Measurements from ENCODE around the gene CCDC185.

CCDC185 gene

DNA sequence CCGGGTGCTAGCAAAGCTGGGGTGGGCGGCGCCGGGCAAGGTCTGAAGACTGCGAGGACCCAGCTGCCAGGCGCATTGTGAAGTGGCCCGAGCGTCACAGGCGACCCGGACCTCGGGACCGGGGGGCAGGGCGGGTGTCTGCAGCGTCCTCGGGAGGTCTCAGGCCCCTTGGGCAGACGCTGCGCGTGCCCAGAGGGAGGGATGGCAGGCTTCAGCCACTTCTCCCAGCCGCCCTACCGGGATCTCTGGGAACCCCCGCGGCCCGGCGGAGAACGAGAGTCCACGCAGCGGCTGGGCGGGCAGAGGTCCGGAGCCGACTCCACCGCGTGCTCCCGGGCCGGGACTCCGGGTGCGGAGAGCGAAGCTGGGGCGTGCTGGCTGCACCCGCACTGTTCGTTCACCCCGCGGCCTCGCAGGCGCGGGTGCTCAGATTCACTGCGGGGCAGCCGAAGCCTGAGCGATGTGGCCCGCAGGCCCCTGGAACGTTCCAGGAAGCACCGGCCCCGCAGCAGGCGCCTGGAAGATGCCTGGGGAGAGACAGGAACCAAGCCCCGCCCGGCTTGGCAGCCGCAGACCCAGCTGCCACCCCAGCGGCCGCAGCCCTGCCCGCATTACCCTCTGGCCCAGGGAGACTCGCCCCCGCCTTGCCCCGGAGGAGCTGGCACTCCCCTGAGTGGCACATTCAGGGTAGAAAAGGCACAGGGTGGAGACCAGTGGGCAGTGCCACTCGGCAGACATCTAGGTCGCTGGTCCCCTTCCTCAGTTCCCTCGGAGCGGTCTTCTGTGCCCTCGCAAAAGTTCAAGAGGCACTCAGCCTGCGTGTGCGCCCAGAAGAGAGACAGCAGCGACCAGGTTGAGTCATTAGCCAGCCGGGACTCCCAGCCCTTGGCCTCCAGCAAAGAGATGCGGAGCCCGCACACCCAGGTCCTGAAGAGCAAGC lies at the start of gene CCDC185:
Gene CCDC185, plus strand, starts transcription at position 141 of the 940 bp plus-strand sequence. Its CDS starts 61 bp downstream, at position 202.
- TF ChIP-seq ZNF274 (IDR thresholded peaks at IDR 0.05; ENCODE audit: low read depth, low read length) = no peak
- H3K4me3 ChIP-seq (ENCODE audit: low read length) = no peak within 1 kb of the TSS

DNA sequence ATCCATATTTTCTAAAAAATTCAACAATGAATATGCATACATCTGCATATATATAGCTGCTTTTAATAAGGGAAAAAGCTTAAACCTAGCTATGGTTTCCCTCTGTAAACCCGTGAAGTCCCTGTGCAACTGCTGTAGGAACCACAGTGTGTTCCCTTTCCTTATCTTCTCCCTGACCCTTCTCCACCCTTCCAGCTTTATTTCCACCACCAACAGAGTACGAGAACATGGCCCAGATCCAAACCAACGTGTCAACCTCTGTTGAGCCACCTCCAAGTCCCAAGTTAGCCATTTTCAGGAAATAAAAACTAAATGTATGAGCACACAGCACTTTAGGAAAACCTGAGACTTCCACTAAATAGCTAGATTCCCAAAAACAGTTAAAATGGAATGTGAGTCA lies 49.5 kb upstream of the CCDC185 start:
- no peak overlapping the region for H3K4me3 ChIP-seq (ENCODE audit: low read length)
- TF ChIP-seq ZNF274 (IDR thresholded peaks at IDR 0.05; ENCODE audit: low read depth, low read length) = no peak

DNA sequence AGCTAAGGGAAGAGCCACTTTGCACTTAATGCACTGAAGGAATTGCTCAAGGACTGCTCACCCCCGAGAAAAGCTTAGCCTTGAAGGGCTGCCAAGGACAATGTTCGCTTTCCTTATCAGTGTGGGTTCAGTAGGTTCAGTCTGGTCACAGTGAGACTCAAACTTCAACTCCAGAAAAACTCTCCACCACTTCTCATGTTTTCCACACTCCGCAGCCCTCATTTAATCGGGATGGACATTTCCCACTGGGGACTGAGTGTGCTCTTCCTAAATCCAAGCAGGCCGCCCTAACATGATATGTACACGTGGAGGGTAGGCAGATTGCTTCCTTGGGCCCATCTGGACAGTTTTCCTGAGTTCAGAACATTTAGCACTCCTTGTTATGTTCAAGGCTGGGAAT lies 48.7 kb upstream of the CCDC185 start:
- TF ChIP-seq ZNF274 (IDR thresholded peaks at IDR 0.05; ENCODE audit: low read depth, low read length) = no peak
- H3K4me3 ChIP-seq (ENCODE audit: low read length) = no peak overlapping the region

DNA sequence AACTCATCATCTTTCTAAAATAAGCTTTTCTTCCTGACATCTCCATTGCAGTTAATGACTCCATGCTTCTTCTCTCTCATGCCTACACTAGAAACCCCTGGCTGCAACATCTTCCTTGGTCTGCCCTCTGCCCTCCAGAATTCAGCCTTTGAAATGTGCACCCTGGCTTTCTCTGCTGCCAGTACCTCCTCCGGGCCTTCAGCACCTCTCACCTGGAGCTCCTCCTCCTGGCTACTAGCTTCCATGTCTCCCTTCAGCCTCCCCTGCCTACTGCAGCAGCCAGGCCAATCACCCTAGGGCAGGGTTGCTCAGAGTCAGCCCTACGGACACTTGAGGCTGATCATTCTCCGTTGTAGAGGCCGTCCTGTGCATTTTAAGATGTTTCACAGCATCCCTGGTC lies 47.5 kb upstream of the CCDC185 start:
- TF ChIP-seq ZNF274 (IDR thresholded peaks at IDR 0.05; ENCODE audit: low read depth, low read length) = no peak
- no peak overlapping the region for H3K4me3 ChIP-seq (ENCODE audit: low read length)

DNA sequence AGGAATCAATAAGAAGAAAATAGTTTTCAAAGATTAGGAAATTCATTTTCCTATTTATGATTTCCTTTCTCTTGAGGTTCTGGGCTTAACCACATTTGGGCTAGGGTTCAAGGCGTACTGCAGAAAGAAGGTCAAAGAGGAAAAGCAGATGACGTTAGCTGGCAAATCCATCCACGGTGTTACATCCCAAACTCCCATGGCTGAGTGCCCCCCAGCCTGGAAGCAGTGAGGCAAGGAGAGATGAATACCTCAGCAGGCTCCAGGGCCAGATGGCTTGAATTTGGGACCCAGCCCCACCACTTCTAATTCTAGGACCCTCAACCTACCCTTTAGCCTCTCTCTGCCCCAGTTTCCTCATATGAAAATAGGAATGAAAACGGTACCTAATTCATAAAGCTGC lies 46.9 kb upstream of the CCDC185 start:
- no peak overlapping the region for H3K4me3 ChIP-seq (ENCODE audit: low read length)
- TF ChIP-seq ZNF274 (IDR thresholded peaks at IDR 0.05; ENCODE audit: low read depth, low read length) = no peak

DNA sequence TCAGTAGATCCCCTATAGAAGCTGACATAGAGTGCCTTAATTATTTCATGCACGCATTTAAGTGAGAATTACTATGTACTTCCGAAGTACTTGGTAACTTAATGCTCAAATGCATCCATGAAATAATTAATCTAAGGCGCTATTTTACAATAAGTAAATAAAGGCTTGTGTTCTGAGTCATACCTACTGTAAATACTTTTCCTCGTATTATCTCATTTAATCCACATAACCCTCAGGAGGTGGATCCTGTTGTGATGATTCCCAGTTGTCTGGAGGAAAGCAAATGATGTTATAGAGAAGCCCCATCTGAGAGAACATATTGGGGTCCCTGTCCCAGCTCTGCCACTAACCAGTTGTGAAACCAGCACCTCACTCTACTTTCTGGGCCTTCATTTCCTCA lies 45.6 kb upstream of the CCDC185 start:
- no peak for TF ChIP-seq ZNF274 (IDR thresholded peaks at IDR 0.05; ENCODE audit: low read depth, low read length)
- H3K4me3 ChIP-seq (ENCODE audit: low read length) = no peak overlapping the region

DNA sequence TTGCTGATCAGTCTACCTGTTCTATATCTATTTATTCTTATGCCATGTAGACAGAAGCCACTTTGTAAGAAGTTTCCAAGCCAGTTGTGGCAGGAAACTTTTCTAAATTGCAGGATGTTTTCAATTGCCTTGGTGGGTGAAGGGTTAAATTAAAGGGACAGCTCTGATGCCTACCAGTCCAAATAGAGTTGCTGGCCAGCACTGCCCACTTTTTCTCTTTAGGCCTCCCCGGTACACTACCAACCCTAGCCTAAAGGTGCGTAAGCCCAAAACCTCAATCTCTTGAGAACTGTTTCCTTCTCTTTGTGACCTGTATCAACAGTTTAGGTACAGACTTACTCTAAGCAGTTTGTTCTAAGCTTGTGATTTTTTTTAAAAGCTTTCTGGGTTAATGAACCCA lies 44.8 kb upstream of the CCDC185 start:
- TF ChIP-seq ZNF274 (IDR thresholded peaks at IDR 0.05; ENCODE audit: low read depth, low read length) = no peak
- no peak overlapping the region for H3K4me3 ChIP-seq (ENCODE audit: low read length)

DNA sequence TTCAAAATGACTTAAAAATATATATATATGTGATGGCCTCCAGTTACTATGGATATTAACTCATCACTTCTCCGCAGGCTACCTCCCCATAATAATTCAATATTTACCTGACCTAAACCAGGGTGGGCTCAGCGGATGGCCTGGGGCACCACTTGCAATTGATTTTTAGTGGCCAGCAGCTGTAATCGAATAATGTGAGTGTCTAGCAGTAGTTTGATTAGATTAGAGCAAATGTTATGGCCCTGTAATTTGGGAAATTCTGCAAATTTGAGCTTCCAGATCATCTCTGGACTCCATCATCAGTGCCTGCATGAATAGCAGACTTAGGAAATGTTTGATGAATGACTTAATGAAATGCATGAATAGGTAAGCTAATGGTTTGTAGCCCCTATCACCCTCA lies 44.0 kb upstream of the CCDC185 start:
- no peak overlapping the region for H3K4me3 ChIP-seq (ENCODE audit: low read length)
- TF ChIP-seq ZNF274 (IDR thresholded peaks at IDR 0.05; ENCODE audit: low read depth, low read length) = no peak

DNA sequence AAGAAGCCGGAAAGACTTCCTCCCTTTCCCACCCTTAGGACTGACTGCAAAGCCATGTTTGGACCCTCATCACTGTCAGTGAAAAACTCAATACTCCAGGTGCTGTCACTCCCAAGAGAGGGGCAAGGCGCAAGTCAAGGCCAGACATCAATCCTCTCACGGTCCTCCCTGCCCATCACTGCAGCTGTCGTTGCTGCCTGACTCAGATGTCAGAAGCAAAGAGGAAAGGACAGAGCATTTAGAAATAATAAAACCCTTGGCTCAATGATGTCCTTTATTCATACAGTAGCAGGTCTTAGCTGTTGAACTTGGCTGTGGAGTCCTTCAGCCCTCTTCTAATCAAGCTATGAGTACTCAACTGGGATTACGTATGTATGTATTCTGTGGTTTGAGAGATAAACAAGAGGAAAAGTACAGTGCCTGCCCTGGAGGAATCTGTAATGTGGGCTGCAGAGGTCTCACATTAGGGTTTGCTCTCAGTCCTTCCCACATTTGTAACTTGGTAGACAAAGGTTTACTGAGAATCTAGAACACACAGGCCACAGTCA lies 42.8 kb upstream of the CCDC185 start:
- no peak for TF ChIP-seq ZNF274 (IDR thresholded peaks at IDR 0.05; ENCODE audit: low read depth, low read length)
- H3K4me3 ChIP-seq (ENCODE audit: low read length) = no peak overlapping the region

DNA sequence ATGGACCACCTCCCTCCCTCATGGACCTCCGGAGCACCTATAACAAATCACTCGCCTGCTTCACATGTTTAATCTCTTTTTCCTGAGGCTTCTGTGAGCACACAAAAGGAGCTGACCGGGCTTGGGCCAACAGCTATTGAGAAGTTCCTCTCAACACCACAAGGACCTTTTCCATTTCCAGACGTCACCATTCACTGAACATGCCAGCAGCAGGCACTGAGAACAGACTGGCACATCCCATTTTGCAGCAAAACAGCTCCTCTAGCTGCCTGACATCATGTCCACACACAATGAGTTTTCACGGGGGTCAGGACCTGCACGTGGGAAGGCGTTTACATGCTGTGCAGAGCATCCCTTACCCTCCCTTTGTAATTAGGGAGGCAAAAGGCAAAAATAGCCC lies 40.3 kb upstream of the CCDC185 start:
- no peak overlapping the region for H3K4me3 ChIP-seq (ENCODE audit: low read length)
- no peak for TF ChIP-seq ZNF274 (IDR thresholded peaks at IDR 0.05; ENCODE audit: low read depth, low read length)

DNA sequence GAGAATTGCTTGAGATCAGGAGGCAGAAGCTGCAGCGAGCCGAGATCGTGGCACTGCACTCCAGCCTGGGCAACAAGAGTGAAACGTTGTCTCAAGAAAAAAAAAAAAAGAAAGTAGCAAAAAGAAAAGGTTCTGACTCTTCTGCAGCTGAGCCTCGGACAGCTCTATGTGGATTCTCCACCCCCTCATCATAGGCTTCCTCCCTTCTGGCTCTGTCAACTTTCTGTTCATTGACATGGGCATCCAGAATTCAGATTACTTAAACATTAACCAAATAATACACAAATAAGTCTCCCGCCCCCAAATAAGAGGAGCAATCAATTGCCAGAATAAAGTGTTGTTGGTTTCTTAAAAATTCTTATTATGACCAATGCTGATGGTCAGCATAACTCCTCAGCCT lies 39.3 kb upstream of the CCDC185 start:
- TF ChIP-seq ZNF274 (IDR thresholded peaks at IDR 0.05; ENCODE audit: low read depth, low read length) = no peak
- H3K4me3 ChIP-seq (ENCODE audit: low read length) = no peak overlapping the region

DNA sequence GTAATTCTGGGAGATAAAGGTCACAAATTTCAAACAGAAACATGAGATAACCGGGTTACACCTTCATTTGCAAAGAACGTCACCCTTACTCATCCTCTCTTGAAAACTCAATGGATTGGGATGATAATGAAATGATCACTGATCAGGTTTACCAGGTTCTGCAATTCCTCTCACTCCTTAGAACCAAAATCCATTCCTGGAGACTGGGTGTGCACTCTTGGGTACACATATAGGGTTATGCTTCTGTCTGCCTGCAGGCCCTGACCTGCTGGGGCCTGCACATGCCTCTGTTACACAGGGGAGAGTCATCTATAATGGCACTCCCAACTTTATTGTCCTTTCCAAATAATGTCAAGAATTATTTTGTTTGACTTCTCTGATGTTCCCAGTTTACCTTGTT lies 37.5 kb upstream of the CCDC185 start:
- no peak overlapping the region for H3K4me3 ChIP-seq (ENCODE audit: low read length)
- TF ChIP-seq ZNF274 (IDR thresholded peaks at IDR 0.05; ENCODE audit: low read depth, low read length) = no peak

DNA sequence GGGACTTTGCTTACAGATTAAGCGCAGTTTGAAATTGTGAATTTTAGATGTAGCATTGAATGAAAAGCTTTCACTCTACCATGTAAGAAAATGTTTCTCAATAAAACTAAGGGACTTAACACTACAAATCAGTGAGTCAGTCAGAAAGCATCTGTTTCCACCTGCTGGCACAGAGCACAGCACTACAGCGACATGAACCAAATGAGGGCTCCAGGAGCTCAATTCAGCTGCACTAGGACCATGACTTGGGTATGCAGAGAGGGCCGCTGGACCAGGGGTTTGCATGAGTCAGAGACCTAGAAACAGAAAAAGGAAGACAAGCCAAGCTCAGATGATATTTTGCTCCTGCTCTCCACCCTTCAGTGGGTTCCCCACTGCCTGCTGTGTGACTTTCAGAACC lies 34.4 kb upstream of the CCDC185 start:
- no peak overlapping the region for H3K4me3 ChIP-seq (ENCODE audit: low read length)
- no peak for TF ChIP-seq ZNF274 (IDR thresholded peaks at IDR 0.05; ENCODE audit: low read depth, low read length)

DNA sequence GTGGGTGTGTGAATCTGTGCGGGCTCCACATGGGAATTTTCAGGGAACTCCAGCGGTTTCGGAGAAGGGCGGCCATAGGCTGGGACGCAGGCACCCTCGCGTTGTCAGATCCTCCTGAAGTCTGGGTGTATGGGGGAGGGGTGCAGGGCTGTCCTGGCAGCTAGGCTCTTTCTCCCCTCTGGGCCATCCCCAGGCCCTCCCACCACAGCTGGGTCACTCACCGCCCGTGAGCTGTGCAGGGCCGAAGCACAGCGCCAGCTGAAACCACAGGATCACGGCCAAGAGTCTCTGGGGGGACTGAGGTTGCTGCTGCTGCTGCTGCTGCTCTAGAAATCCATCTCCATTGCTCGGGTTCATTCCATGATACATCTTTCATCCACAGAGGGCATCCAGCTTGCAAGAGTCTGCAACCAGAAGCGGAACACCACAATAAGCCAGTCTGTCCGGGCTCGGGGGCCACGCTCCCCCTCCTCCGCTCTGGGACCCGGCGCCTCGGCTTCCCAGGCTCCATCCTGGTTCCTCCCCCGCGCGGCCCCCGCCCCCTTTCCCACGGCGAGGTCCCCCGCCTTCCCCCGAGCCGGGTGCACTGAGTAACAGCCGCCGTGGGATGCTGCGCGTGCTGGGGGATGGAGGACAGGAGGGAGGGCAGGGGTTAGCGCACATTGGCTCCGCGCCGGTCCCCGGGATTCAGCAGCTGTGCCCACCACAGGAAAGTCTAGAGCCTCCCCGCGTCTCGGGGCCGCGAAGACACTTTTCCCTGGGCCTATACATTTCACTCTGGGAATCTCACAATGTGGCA lies 30.0 kb upstream of the CCDC185 start:
- no peak for TF ChIP-seq ZNF274 (IDR thresholded peaks at IDR 0.05; ENCODE audit: low read depth, low read length)
- peak overlapping the region; percentile 44 for H3K4me3 ChIP-seq (ENCODE audit: low read length)
